HepG2 (cell line): ENCODE data around the gene HOXB6. TPM values are rescaled to one million over a fixed set of nuclear protein-coding genes. Genes with fewer than 3 reads are reported as not detected.

ENCODE experiments used
- BATF2 ChIP-seq: sonication (generic); formaldehyde crosslinking; IDR thresholded peaks from 2 replicates; pipeline ENCODE4 v1.8.0; 2022; ENCODE audit warnings: mild to moderate bottlenecking, missing genetic modification reagents, moderate library complexity
- E2F5 ChIP-seq: sonication (generic); formaldehyde crosslinking; conservative IDR thresholded peaks from 2 replicates; pipeline ENCODE4 v1.4.0; 2020; ENCODE audit warnings: missing genetic modification reagents
- FOXP4 ChIP-seq: sonication (generic); formaldehyde crosslinking; IDR thresholded peaks from 2 replicates; pipeline ENCODE4 v1.4.0; 2020; ENCODE audit warnings: missing genetic modification reagents
- GLI4 ChIP-seq: sonication (generic); formaldehyde crosslinking; IDR thresholded peaks from 2 replicates; pipeline ENCODE4 v1.5.1; 2020; ENCODE audit warnings: missing genetic modification reagents, mild to moderate bottlenecking, moderate library complexity, borderline replicate concordance
- HDAC1 ChIP-seq: sonication (generic); formaldehyde crosslinking; IDR thresholded peaks from 2 replicates; pipeline ENCODE4 v1.5.1; 2020; ENCODE audit warnings: mild to moderate bottlenecking, missing genetic modification reagents
- KAT8 ChIP-seq: IDR thresholded peaks from 2 replicates; pipeline ENCODE4 v1.6.1; 2016; ENCODE audit warnings: missing genetic modification reagents, missing compliant biosample characterization
- MAX ChIP-seq: IDR thresholded peaks from 2 replicates; pipeline ENCODE4 v1.6.1; 2012; ENCODE audit warnings: inconsistent platforms
- MIXL1 ChIP-seq: IDR thresholded peaks from 2 replicates; pipeline ENCODE4 v1.6.1; 2016
- NR2F2 ChIP-seq: IDR thresholded peaks from 2 replicates; pipeline ENCODE4 v1.6.1; 2012; ENCODE audit warnings: low read depth, inconsistent platforms, borderline replicate concordance
- SMYD3 ChIP-seq: sonication (generic); formaldehyde crosslinking; IDR thresholded peaks from 2 replicates; pipeline ENCODE4 v1.8.1; 2023; ENCODE audit warnings: mild to moderate bottlenecking, missing genetic modification reagents
- TBL1XR1 ChIP-seq: fragments of 150-350 bp; IDR thresholded peaks from 2 replicates; pipeline ENCODE4 v1.6.1; 2014; ENCODE audit warnings: borderline replicate concordance, low read length; ENCODE audit not compliant: partially characterized antibody
- TBP ChIP-seq: sonication (generic); formaldehyde crosslinking; IDR thresholded peaks from 2 replicates; pipeline ENCODE4 v1.5.0; 2020; ENCODE audit warnings: missing genetic modification reagents
- ZBTB21 ChIP-seq: sonication (generic); formaldehyde crosslinking; IDR thresholded peaks from 2 replicates; pipeline ENCODE4 v1.4.0; 2020; ENCODE audit warnings: missing genetic modification reagents
- ZBTB44 ChIP-seq: sonication (generic); formaldehyde crosslinking; IDR thresholded peaks from 2 replicates; pipeline ENCODE4 v1.4.0; 2020; ENCODE audit warnings: missing genetic modification reagents
- ZFP36L2 ChIP-seq: sonication (generic); formaldehyde crosslinking; IDR thresholded peaks from 2 replicates; pipeline ENCODE4 v1.4.0; 2020; ENCODE audit warnings: missing genetic modification reagents
- ZKSCAN5 ChIP-seq: sonication (generic); formaldehyde crosslinking; IDR thresholded peaks from 2 replicates; pipeline ENCODE4 v1.5.1; 2020; ENCODE audit warnings: mild to moderate bottlenecking, missing genetic modification reagents
- ZMYM4 ChIP-seq: sonication (generic); formaldehyde crosslinking; IDR thresholded peaks from 2 replicates; pipeline ENCODE4 v1.8.1; 2023; ENCODE audit warnings: mild to moderate bottlenecking, missing genetic modification reagents
- ZNF235 ChIP-seq: sonication (generic); formaldehyde crosslinking; IDR thresholded peaks from 2 replicates; pipeline ENCODE4 v1.8.1; 2023; ENCODE audit warnings: mild to moderate bottlenecking, missing genetic modification reagents, borderline replicate concordance
- ZNF264 ChIP-seq: sonication (generic); formaldehyde crosslinking; IDR thresholded peaks from 2 replicates; pipeline ENCODE4 v1.4.0; 2020; ENCODE audit warnings: missing genetic modification reagents
- ZNF431 ChIP-seq: sonication (generic); formaldehyde crosslinking; IDR thresholded peaks from 2 replicates; pipeline ENCODE4 v1.9.0; 2022; ENCODE audit warnings: missing genetic modification reagents, low read depth, mild to moderate bottlenecking, borderline replicate concordance
- ZNF616 ChIP-seq: sonication (generic); formaldehyde crosslinking; IDR thresholded peaks from 2 replicates; pipeline ENCODE4 v1.5.0; 2020; ENCODE audit warnings: low read depth, mild to moderate bottlenecking, missing genetic modification reagents
- ZNF777 ChIP-seq: sonication (generic); formaldehyde crosslinking; IDR thresholded peaks from 2 replicates; pipeline ENCODE4 v1.4.0; 2020; ENCODE audit warnings: missing genetic modification reagents
- ZNF83 ChIP-seq: sonication (generic); formaldehyde crosslinking; IDR thresholded peaks from 2 replicates; pipeline ENCODE4 v1.4.0; 2020; ENCODE audit warnings: missing genetic modification reagents, mild to moderate bottlenecking, borderline replicate concordance
- polyA plus RNA-seq, 8 experiments: library from polyadenylated mRNA; depleted of rRNA in 3 of 8; stranded (reverse) in 7 of 8; unstranded in 1 of 8; fragments of >200 nt; fragmentation: Illumina TruSeq in 4 of 8; extraction: Trizol in 4 of 8; gene quantifications; 2 replicates each; pipeline versions ENCODE4 v1.2.1 to v1.2.3, GENCODE V29; 2011 to 2016; ENCODE audit warnings: low read depth in 4 of 8, missing spikeins in 1 of 8, mixed read lengths in 1 of 8; ENCODE audit not compliant: insufficient read depth in 1 of 8
- total RNA-seq, 5 experiments: library from RNA; depleted of rRNA; stranded (reverse); fragments of >200 nt; fragmentation: Illumina TruSeq; extraction: Trizol; gene quantifications; 2 replicates each; pipeline ENCODE4 v1.2.3, GENCODE V29; 2016; ENCODE audit warnings: low read depth in 1 of 5

The HOXB6 gene
- total and polyA plus RNA-seq, 2 of the 13 experiments (the other 11 are each of a cell fraction or from before 2014, with no cell fraction given): not detected

- TF ChIP-seq ZNF83 (CRISPR knock-in tag) (no peak), ZFP36L2 (no peak), FOXP4 (no peak), HDAC1 (CRISPR knock-in tag) (0 out of 2 replicates have a peak, but pooled peaks have one; percentile 37), NR2F2 (no peak), KAT8 (CRISPR knock-in tag) (0 out of 2 replicates have a peak, but pooled peaks have one; percentile 29), TBP (CRISPR knock-in tag) (no peak), MAX (peak; percentile 71), ZNF431 (no peak), ZBTB44 (CRISPR knock-in tag) (0 out of 2 replicates have a peak, but pooled peaks have one; percentile 52), ZMYM4 (peak; percentile 77; the same call in 1 of the 2 replicates), MIXL1 (CRISPR knock-in tag) (0 out of 2 replicates have a peak, but pooled peaks have one; percentile 12), ZNF264 (CRISPR knock-in tag) (peak; percentile 72; the same call in 1 of the 2 replicates), ZNF235 (CRISPR knock-in tag) (no peak), BATF2 (CRISPR knock-in tag) (no peak), ZKSCAN5 (CRISPR knock-in tag) (peak; percentile 61; the same call in 1 of the 2 replicates), SMYD3 (CRISPR knock-in tag) (no peak), GLI4 (CRISPR knock-in tag) (no peak), ZBTB21 (CRISPR knock-in tag) (no peak), E2F5 (CRISPR knock-in tag) (0 out of 2 replicates have a peak, but pooled peaks have one; percentile 41), TBL1XR1 (no peak), ZNF777 (CRISPR knock-in tag) (0 out of 2 replicates have a peak, but pooled peaks have one; percentile 42), ZNF616 (CRISPR knock-in tag) (no peak)
Observed at GRCh38 chr17:48636177-48637018, 31.6 kb upstream of the HOXB6 start (continued).
